Measurements from ENCODE around the gene CRADD.

DNA sequence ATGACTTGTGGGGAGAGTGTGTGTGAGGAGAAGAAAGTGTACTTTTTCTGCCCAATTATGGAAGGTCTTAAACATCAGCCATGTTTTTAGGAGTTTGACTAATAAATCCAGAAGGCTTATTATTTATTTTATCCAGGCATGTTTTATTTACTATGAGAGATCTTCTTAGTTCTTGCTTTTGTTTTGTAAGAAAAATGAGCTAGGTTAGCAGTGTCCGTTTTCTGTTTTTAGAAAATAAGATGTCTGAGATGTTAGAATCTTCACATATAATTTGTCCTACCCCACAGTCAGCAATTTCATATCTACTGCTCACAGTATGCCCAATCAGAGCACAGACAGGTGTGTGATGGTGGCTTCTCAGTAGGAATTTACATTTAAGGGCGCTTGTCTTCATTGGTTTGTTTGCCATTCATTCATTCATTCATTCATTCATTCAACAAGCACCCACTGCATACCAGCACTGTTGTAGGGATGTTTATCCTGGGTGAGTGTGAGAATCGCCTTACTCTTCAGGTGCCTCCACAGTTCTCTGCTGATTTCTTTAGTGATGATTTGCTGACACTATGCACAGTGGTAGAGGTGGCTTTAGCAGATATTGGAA is 83.2 kb downstream of the CRADD start:
- no peak for TF ChIP-seq POLR2A (IDR thresholded peaks at IDR 0.05)
- TF ChIP-seq, protein P1, sequence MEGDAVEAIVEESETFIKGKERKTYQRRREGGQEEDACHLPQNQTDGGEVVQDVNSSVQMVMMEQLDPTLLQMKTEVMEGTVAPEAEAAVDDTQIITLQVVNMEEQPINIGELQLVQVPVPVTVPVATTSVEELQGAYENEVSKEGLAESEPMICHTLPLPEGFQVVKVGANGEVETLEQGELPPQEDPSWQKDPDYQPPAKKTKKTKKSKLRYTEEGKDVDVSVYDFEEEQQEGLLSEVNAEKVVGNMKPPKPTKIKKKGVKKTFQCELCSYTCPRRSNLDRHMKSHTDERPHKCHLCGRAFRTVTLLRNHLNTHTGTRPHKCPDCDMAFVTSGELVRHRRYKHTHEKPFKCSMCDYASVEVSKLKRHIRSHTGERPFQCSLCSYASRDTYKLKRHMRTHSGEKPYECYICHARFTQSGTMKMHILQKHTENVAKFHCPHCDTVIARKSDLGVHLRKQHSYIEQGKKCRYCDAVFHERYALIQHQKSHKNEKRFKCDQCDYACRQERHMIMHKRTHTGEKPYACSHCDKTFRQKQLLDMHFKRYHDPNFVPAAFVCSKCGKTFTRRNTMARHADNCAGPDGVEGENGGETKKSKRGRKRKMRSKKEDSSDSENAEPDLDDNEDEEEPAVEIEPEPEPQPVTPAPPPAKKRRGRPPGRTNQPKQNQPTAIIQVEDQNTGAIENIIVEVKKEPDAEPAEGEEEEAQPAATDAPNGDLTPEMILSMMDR (IDR thresholded peaks at IDR 0.05) = no peak

All from thyroid gland (tissue), 4 donors.